Adipocyte (in vitro differentiated cells): ENCODE results near the gene PCDHGB7.

Experiments used
- DNase-seq: peaks from one replicate; pipeline ENCODE4 v3.0.0-alpha.2; 2015; ENCODE audit warnings: low read depth
- H3K27me3 ChIP-seq: replicated peaks from 2 replicates; pipeline ENCODE4 v1.7.0; 2013; ENCODE audit warnings: mild to moderate bottlenecking, low read length, moderate library complexity; ENCODE audit not compliant: control insufficient read depth, insufficient read depth
- H3K36me3 ChIP-seq: 2 replicates; pipeline ENCODE4 v1.7.0; 2013; ENCODE audit warnings: low read length, mild to moderate bottlenecking, moderate library complexity; ENCODE audit not compliant: control insufficient read depth, insufficient read depth, severe bottlenecking
- H3K4me1 ChIP-seq: 2 replicates; pipeline ENCODE4 v1.7.0; 2013; ENCODE audit warnings: mild to moderate bottlenecking, low read length, moderate library complexity; ENCODE audit not compliant: control insufficient read depth, insufficient read depth
- H3K4me3 ChIP-seq: 2 replicates; pipeline ENCODE4 v1.7.0; 2013; ENCODE audit warnings: mild to moderate bottlenecking, low read length, moderate library complexity
- H3K9ac ChIP-seq: 2 replicates; pipeline ENCODE4 v1.7.0; 2013; ENCODE audit warnings: mild to moderate bottlenecking, low read length, moderate library complexity
- H3K9me3 ChIP-seq: 2 replicates; pipeline ENCODE4 v1.7.0; 2013; ENCODE audit warnings: mild to moderate bottlenecking, low read length, moderate library complexity; ENCODE audit not compliant: control insufficient read depth

PCDHGB7 gene

GRCh38 chr5:141439411-141440141, 22.1 kb downstream of the PCDHGB7 start:
- DNase-seq = no peak
- H3K9ac ChIP-seq = no peak overlapping the region
- no peaks in the 10 kb centered on the region for H3K9me3 ChIP-seq
- H3K36me3 ChIP-seq = no peaks in the 10 kb centered on the region
- H3K4me3 ChIP-seq = no peak overlapping the region
- H3K27me3 ChIP-seq = no peaks in the 10 kb centered on the region
- no peaks in the 10 kb centered on the region for H3K4me1 ChIP-seq

GRCh38 chr5:141440341-141440740, 22.9 kb downstream of the PCDHGB7 start:
- Histone ChIP-seq H3K4me1 (no peaks in the 10 kb centered on the region), H3K4me3 (no peak overlapping the region), H3K9me3 (no peaks in the 10 kb centered on the region), H3K36me3 (no peaks in the 10 kb centered on the region), H3K27me3 (no peaks in the 10 kb centered on the region), H3K9ac (no peak overlapping the region)
- DNase-seq = no peak

- Histone ChIP-seq H3K4me3 (no peak overlapping the region), H3K9me3 (no peaks in the 10 kb centered on the region), H3K36me3 (no peaks in the 10 kb centered on the region), H3K9ac (no peak overlapping the region), H3K27me3 (no peaks in the 10 kb centered on the region), H3K4me1 (no peaks in the 10 kb centered on the region)
- DNase-seq = no peak
Measured at GRCh38 chr5:141441571-141442170, 24.2 kb downstream of the PCDHGB7 start.

GRCh38 chr5:141465351-141465750, 47.9 kb downstream of the PCDHGB7 start:
- peak; percentile 29 for DNase-seq
- Histone ChIP-seq H3K4me3 (no peak overlapping the region), H3K36me3 (no peaks in the 10 kb centered on the region), H3K9ac (no peak overlapping the region), H3K27me3 (no peaks in the 10 kb centered on the region), H3K4me1 (peaks cover 3% of the 10 kb centered on the region), H3K9me3 (no peaks in the 10 kb centered on the region)
